CD4-positive, CD25-positive, alpha-beta regulatory T cell (primary cell): ENCODE data around the gene GJB1. TPM values are rescaled to one million over a fixed set of nuclear protein-coding genes. Genes with fewer than 3 reads are reported as not detected.
"Not testable (repeated sequence)": the region's sequence is repeated elsewhere in the genome, so short reads cannot be mapped to it uniquely, and the experiment has no call there.

ENCODE experiments used
- ATAC-seq, 2 donors: fragments of 150-1000 bp; cut with Tn5 transposase; one replicate each; pipeline ENCODE4 v1.10.0; 2021; ENCODE audit warnings: low read depth in 2 of 2, moderate number of reproducible peaks in 2 of 2, moderate library complexity in 1 of 2
- DNase-seq, 3 donors: peaks; one replicate each; pipeline versions ENCODE4 v3.0.0 to v3.0.0-alpha.2; 2012 to 2022; ENCODE audit warnings: mixed read lengths in 1 of 3
- H3K27ac ChIP-seq: one replicate; pipeline ENCODE4 v1.7.0; 2013; ENCODE audit warnings: mild to moderate bottlenecking, low read length; ENCODE audit not compliant: insufficient read depth, poor library complexity, severe bottlenecking
- H3K27me3 ChIP-seq: one replicate; pipeline ENCODE4 v1.7.0; 2013; ENCODE audit warnings: low read length; ENCODE audit not compliant: control insufficient read depth, insufficient read depth
- H3K36me3 ChIP-seq: one replicate; pipeline ENCODE4 v1.7.0; 2013; ENCODE audit warnings: mild to moderate bottlenecking, low read length, moderate library complexity; ENCODE audit not compliant: control insufficient read depth, insufficient read depth
- H3K4me1 ChIP-seq: 2 replicates; pipeline ENCODE4 v1.7.0; 2013; ENCODE audit warnings: mild to moderate bottlenecking, low read length; ENCODE audit not compliant: insufficient read depth, control insufficient read depth, poor library complexity, severe bottlenecking
- H3K4me3 ChIP-seq: one replicate; pipeline ENCODE4 v1.7.0; 2013; ENCODE audit warnings: low read depth, mild to moderate bottlenecking, low read length, moderate library complexity
- H3K9me3 ChIP-seq, 2 experiments: 1 replicate in 1 of 2; 2 replicates in 1 of 2; pipeline ENCODE4 v1.7.0; 2013; ENCODE audit warnings: low read length in 2 of 2, mild to moderate bottlenecking in 1 of 2, moderate library complexity in 1 of 2; ENCODE audit not compliant: control insufficient read depth in 2 of 2
- H3K27ac Mint-ChIP-seq, 3 donors: one replicate each; pipeline ENCODE4 v1.8.0; 2020 to 2022; ENCODE audit warnings: mild to moderate bottlenecking in 3 of 3, mixed read lengths in 3 of 3, moderate library complexity in 2 of 3
- H3K27me3 Mint-ChIP-seq: one replicate; pipeline ENCODE4 v1.8.0; 2022; ENCODE audit warnings: mild to moderate bottlenecking, mixed read lengths
- H3K36me3 Mint-ChIP-seq: one replicate; pipeline ENCODE4 v1.8.0; 2020; ENCODE audit warnings: mixed read lengths
- H3K4me1 Mint-ChIP-seq, 4 donors: one replicate each; pipeline ENCODE4 v1.8.0; 2020 to 2022; ENCODE audit warnings: mixed read lengths in 4 of 4, mild to moderate bottlenecking in 1 of 4
- H3K4me3 Mint-ChIP-seq, 4 donors: one replicate each; pipeline ENCODE4 v1.8.0; 2020 to 2022; ENCODE audit warnings: mild to moderate bottlenecking in 4 of 4, mixed read lengths in 4 of 4, moderate library complexity in 3 of 4
- H3K9me3 Mint-ChIP-seq, 7 donors: one replicate each; pipeline ENCODE4 v1.8.0; 2020 to 2022; ENCODE audit warnings: mixed read lengths in 7 of 7, mild to moderate bottlenecking in 3 of 7, moderate library complexity in 2 of 7
- polyA plus RNA-seq, 4 donors: library from polyadenylated mRNA; unstranded; fragments of 300-500 nt; fragmentation: Illumina TruSeq; gene quantifications; one replicate each; pipeline ENCODE4 v1.2.3, GENCODE V29; 2021
- total RNA-seq: library from RNA; stranded (reverse); gene quantifications from one replicate; pipeline ENCODE4 v1.2.3, GENCODE V29; 2022

The GJB1 gene
- total and polyA plus RNA-seq, 5 donors from 2014 or later: not detected

GRCh38 chrX:71268624-71269023 lies 45.6 kb downstream of the GJB1 start:
- not testable (repeated sequence) for H3K27me3 ChIP-seq, H3K27ac ChIP-seq, H3K4me1 Mint-ChIP-seq, ATAC-seq, H3K36me3 ChIP-seq, H3K27ac Mint-ChIP-seq, H3K4me3 ChIP-seq, H3K9me3 Mint-ChIP-seq, DNase-seq, H3K27me3 Mint-ChIP-seq, H3K9me3 ChIP-seq, H3K36me3 Mint-ChIP-seq, H3K4me3 Mint-ChIP-seq, H3K4me1 ChIP-seq

- Mint-ChIP-seq H3K9me3 (peaks cover 0 to 1% (median 0%) of the 10 kb centered on the region in 7 donors), H3K4me1 (no peaks in the 10 kb centered on the region), H3K4me3 (no peak overlapping the region), H3K27ac (no peak overlapping the region), H3K27me3 (no peaks in the 10 kb centered on the region), H3K36me3 (no peaks in the 10 kb centered on the region)
- Histone ChIP-seq H3K27me3 (no peaks in the 10 kb centered on the region), H3K27ac (no peak overlapping the region), H3K4me3 (no peak overlapping the region), H3K4me1 (no peaks in the 10 kb centered on the region), H3K36me3 (no peaks in the 10 kb centered on the region), H3K9me3 (no peaks in the 10 kb centered on the region)
- ATAC-seq: no peak
- no peak for DNase-seq
These were observed 46.9 kb downstream of the GJB1 start for GRCh38 chrX:71269801-71270395.

GRCh38 chrX:71272313-71272712 lies 49.3 kb downstream of the GJB1 start:
- H3K4me3 Mint-ChIP-seq, DNase-seq, ATAC-seq, H3K36me3 Mint-ChIP-seq, H3K27ac Mint-ChIP-seq, H3K9me3 ChIP-seq, H3K36me3 ChIP-seq, H3K4me3 ChIP-seq, H3K9me3 Mint-ChIP-seq, H3K27me3 Mint-ChIP-seq, H3K27me3 ChIP-seq, H3K27ac ChIP-seq, H3K4me1 ChIP-seq, H3K4me1 Mint-ChIP-seq: not testable (repeated sequence)

Other genes starting within 250 kb of the GJB1 start
- 29.5 TPM for gene SNX12, start 154.9 kb upstream of the GJB1 start, total RNA-seq
- 1 to 10 TPM; 4.0 to 9.2 (median 5.8) TPM for gene SNX12, start 154.9 kb upstream of the GJB1 start, polyA plus RNA-seq
- 49.9 TPM for gene FOXO4, start 127.4 kb upstream of the GJB1 start, total RNA-seq
- gene FOXO4, start 127.4 kb upstream of the GJB1 start, polyA plus RNA-seq: 1 to 10 TPM; 1.8 to 3.3 (median 2.5) TPM
- gene CXorf65, start 116.5 kb upstream of the GJB1 start, total RNA-seq: 81.0 TPM
- gene CXorf65, start 116.5 kb upstream of the GJB1 start, polyA plus RNA-seq: 1 to 10 TPM; 1.6 to 4.3 (median 3.2) TPM
- gene IL2RG, start 111.6 kb upstream of the GJB1 start, total RNA-seq: 504 TPM
- 1,000 to 10,000 TPM in 3 of 4 donors, 100 to 1,000 TPM in 1; 997 to 1,278 (median 1,072) TPM for gene IL2RG, start 111.6 kb upstream of the GJB1 start, polyA plus RNA-seq
- gene MED12, start 104.6 kb upstream of the GJB1 start, total RNA-seq: 83.8 TPM
- 1 to 10 TPM; 6.3 to 9.7 (median 8.2) TPM for gene MED12, start 104.6 kb upstream of the GJB1 start, polyA plus RNA-seq
- gene NLGN3, start 78.4 kb upstream of the GJB1 start, total RNA-seq: 4.4 TPM
- under 1 TPM in 1 of 4 donors, not detected in 3; 0.05 TPM for gene NLGN3, start 78.4 kb upstream of the GJB1 start, polyA plus RNA-seq
- 19.5 TPM for gene ZMYM3, start 30.9 kb downstream of the GJB1 start, total RNA-seq
- 1 to 10 TPM; 4.9 to 7.3 (median 6.3) TPM for gene ZMYM3, start 30.9 kb downstream of the GJB1 start, polyA plus RNA-seq
- 388 TPM for gene NONO, start 60.4 kb downstream of the GJB1 start, total RNA-seq
- gene NONO, start 60.4 kb downstream of the GJB1 start, polyA plus RNA-seq: 100 to 1,000 TPM; 171 to 182 (median 177) TPM
- gene ITGB1BP2, start 78.5 kb downstream of the GJB1 start, total RNA-seq: 1.4 TPM
- gene ITGB1BP2, start 78.5 kb downstream of the GJB1 start, polyA plus RNA-seq: not detected
- gene TAF1, start 143.1 kb downstream of the GJB1 start, total RNA-seq: 65.2 TPM
- 1 to 10 TPM; 3.8 to 8.8 (median 5.2) TPM for gene TAF1, start 143.1 kb downstream of the GJB1 start, polyA plus RNA-seq